HG02938 (cell line): ENCODE data around the gene IFT74.
"Not testable (repeated sequence)": the region's sequence is repeated elsewhere in the genome, so short reads cannot be mapped to it uniquely, and the experiment has no call there.

Experiments used
- ATAC-seq: cut with Tn5 transposase; IDR thresholded peaks from one replicate; pipeline ENCODE4 v1.9.1; 2021; ENCODE audit warnings: mild to moderate bottlenecking, moderate library complexity; ENCODE audit not compliant: unreplicated experiment

Gene IFT74

GRCh38 chr9:27065288-27065687 lies 109.1 kb downstream of the IFT74 start:
- ATAC-seq: no peak

GRCh38 chr9:27073841-27074728 lies 117.9 kb downstream of the IFT74 start:
- no peak for ATAC-seq

GRCh38 chr9:27078685-27079084 lies 122.5 kb downstream of the IFT74 start:
- no peak for ATAC-seq

GRCh38 chr9:27085456-27085855 lies 129.2 kb downstream of the IFT74 start:
- ATAC-seq: no peak

GRCh38 chr9:27086818-27087680 lies 130.8 kb downstream of the IFT74 start:
- ATAC-seq: no peak

- no peak for ATAC-seq
Measured at GRCh38 chr9:27088981-27089380, 132.8 kb downstream of the IFT74 start.

- no peak for ATAC-seq
Measured at GRCh38 chr9:27089706-27090105, 133.5 kb downstream of the IFT74 start.

GRCh38 chr9:27090231-27090630 lies 134.0 kb downstream of the IFT74 start:
- ATAC-seq: no peak

- ATAC-seq: no peak
Measured at GRCh38 chr9:27090711-27091110, 134.5 kb downstream of the IFT74 start.

- ATAC-seq: not testable (repeated sequence)
Measured at GRCh38 chr9:27092496-27092895, 136.3 kb downstream of the IFT74 start.

GRCh38 chr9:27093384-27094067 lies 137.3 kb downstream of the IFT74 start:
- not testable (repeated sequence) for ATAC-seq

- no peak for ATAC-seq
Measured at GRCh38 chr9:27094640-27095298, 138.6 kb downstream of the IFT74 start.

GRCh38 chr9:27107241-27107640 lies 151.0 kb downstream of the IFT74 start:
- no peak for ATAC-seq

- ATAC-seq: no peak
Measured at GRCh38 chr9:27108981-27109541, 152.8 kb downstream of the IFT74 start, which contains the start of gene TEK. Gene TEK, plus strand, starts transcription at chr9:27109225. Its CDS starts 366 bp downstream, at chr9:27109591.

GRCh38 chr9:27109621-27110020 lies 153.4 kb downstream of the IFT74 start:
- ATAC-seq: no peak

GRCh38 chr9:27110181-27110580 lies 154.0 kb downstream of the IFT74 start:
- ATAC-seq: no peak

GRCh38 chr9:27112235-27112634 lies 156.0 kb downstream of the IFT74 start:
- no peak for ATAC-seq
